GM21786 (cell line): ENCODE data around the gene ARHGEF38.
A peak's percentile ranks its signal among the peaks of the same experiment; 100 is the strongest.
"Not testable (repeated sequence)": the region's sequence is repeated elsewhere in the genome, so short reads cannot be mapped to it uniquely, and the experiment has no call there.

Source experiments
- ATAC-seq: cut with Tn5 transposase; IDR thresholded peaks from one replicate; pipeline ENCODE4 v1.9.1; 2021; ENCODE audit not compliant: unreplicated experiment

ARHGEF38 gene

DNA sequence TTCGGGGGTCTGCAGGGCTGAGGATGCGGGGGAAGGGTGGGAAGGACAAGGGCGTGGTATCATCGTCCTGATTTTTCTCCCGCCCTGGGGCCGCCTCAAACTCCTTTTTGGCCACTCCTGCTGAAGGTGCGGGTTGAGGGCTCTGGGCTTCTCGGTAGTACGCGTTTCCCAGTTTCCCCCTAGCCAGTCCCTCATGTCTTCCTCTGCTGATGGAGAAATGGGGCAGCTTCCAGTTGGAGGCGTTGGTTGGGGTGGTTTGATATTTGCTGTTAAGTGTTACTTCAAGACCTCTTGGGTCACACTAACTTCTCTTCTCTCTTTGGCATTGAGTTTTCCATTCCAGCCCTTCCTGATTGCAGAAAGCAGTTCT lies 156.6 kb downstream of the ARHGEF38 start:
- ATAC-seq, result peak; percentile 30

DNA sequence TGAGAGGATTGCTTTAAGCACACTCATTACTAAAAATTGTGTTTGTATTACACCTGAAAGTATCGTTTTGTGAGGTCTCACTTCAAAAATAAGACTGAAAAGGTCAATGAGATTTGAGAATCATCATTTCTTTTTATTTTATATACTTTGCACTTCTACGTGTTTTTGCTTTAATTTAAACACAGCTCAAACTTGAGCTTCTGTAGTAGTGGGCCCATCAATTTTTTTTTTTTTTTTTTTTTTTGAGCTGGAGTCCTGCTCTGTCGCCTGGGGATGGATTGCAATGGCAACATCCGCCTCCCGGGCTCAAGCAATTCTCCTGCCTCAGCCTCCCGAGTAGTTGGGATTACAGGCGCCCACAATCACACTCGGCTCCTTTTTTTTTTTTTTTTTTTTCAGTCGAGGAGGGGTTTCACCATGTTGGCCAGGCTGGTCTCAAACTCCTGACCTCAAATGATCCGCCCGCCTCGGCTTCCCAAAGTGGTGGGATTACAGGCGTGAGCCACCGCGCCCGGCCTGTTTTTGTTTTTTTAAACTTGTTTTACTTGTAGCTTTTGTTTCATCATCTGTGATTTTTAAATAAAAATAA lies 157.7 kb downstream of the ARHGEF38 start:
- ATAC-seq, result no peak

DNA sequence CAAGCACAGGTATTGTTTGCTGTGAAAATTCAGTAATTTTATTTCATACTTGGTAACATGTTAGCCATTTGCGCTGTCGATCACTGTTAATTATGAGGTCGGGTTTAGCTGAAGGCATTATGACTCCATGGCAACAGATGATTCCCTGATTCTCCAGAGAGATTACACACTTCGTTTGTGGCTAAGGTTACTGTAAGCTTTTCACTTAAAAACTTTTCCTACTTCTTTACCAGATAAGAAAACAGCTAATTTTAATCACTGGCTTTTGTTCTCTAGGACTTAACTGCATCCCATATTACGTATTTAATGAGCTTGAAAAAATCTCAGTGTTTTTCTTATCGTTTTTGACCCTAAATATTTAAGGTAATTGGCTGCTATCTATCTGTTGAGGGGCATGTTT lies 158.3 kb downstream of the ARHGEF38 start:
- no peak for ATAC-seq

- no peak for ATAC-seq
These were observed 160.3 kb downstream of the ARHGEF38 start for GRCh38 chr4:105712766-105713165.

DNA sequence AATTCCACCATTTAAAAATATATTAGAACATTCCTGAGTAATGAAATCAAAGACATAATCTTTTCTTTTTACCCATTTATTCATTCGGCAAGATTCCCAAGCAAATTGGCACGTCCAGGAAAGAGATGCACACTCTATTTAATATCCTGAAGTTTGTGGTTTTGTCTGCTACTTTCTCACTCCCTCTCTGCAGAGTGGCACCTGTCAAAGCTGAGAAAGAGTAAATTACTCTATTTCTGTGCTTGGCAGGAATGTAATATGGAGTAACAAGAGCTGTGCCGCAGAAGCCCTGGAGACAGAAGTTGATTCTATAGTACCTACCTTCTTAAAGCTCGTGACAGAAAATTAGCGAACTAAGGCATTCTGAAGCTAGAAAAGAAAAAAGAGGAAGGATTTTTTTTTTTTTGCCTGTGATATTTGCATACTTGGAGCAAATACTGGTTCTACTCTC lies 161.7 kb downstream of the ARHGEF38 start:
- peak; percentile 65 for ATAC-seq

GRCh38 chr4:105714932-105715331 lies 162.5 kb downstream of the ARHGEF38 start:
- ATAC-seq, result no peak

- no peak for ATAC-seq
These were observed 163.4 kb downstream of the ARHGEF38 start for GRCh38 chr4:105715692-105716278.

- no peak for ATAC-seq
These were observed 166.8 kb downstream of the ARHGEF38 start for GRCh38 chr4:105719204-105719603.

- no peak for ATAC-seq
These were observed 173.2 kb downstream of the ARHGEF38 start for GRCh38 chr4:105725623-105726022.

GRCh38 chr4:105729895-105730294 lies 177.5 kb downstream of the ARHGEF38 start:
- ATAC-seq, result not testable (repeated sequence)
